HepG2 (cell line): ENCODE data around the gene MAP3K2.

Experiments
- CHD2 ChIP-seq: IDR thresholded peaks from 2 replicates; pipeline ENCODE4 v1.6.1; 2011; ENCODE audit warnings: low read depth, low read length, improper control_type of control experiment
- HCFC1 ChIP-seq: fragments of 150-350 bp; IDR thresholded peaks from 2 replicates; pipeline ENCODE4 v1.6.1; 2014; ENCODE audit warnings: low read depth, low read length
- HMGA1 ChIP-seq: sonication (generic); formaldehyde crosslinking; conservative IDR thresholded peaks from 2 replicates; pipeline ENCODE4 v1.4.0; 2020; ENCODE audit warnings: missing genetic modification reagents
- IRF1 ChIP-seq: sonication (generic); formaldehyde crosslinking; IDR thresholded peaks from 2 replicates; pipeline ENCODE4 v1.4.0; 2020; ENCODE audit warnings: low read depth, mild to moderate bottlenecking, missing genetic modification reagents
- POLR2AphosphoS2 ChIP-seq: IDR thresholded peaks from 2 replicates; pipeline ENCODE4 v1.6.1; 2011; ENCODE audit warnings: low read depth, low read length, improper control_type of control experiment
- POLR2AphosphoS5 ChIP-seq: IDR thresholded peaks from 2 replicates; pipeline ENCODE4 v1.6.1; 2012; ENCODE audit warnings: low read depth, low read length
- REST ChIP-seq, 2 experiments: IDR thresholded peaks; 2 replicates each; pipeline ENCODE4 v1.6.1; 2011 to 2012; ENCODE audit warnings: low read length in 2 of 2, borderline replicate concordance in 1 of 2, low read depth in 1 of 2, mild to moderate bottlenecking in 1 of 2, moderate library complexity in 1 of 2
- RFX3 ChIP-seq: IDR thresholded peaks from 2 replicates; pipeline ENCODE4 v1.6.1; 2016; ENCODE audit warnings: missing biosample characterization, missing genetic modification reagents
- ZBTB1 ChIP-seq: sonication (generic); formaldehyde crosslinking; IDR thresholded peaks from 2 replicates; pipeline ENCODE4 v1.4.0; 2020; ENCODE audit warnings: missing genetic modification reagents, borderline replicate concordance
- ZNF274 ChIP-seq: sonication (generic); formaldehyde crosslinking; IDR thresholded peaks from 2 replicates; pipeline ENCODE4 v1.5.1; 2020; ENCODE audit warnings: mild to moderate bottlenecking, missing genetic modification reagents

GRCh38 chr2:127387655-127388422 is at the start of gene MAP3K2:
- TF ChIP-seq IRF1 (CRISPR knock-in tag) (no peak), RFX3 (CRISPR knock-in tag) (no peak), REST (IDR thresholded peaks at IDR 0.05; ENCODE audit: borderline replicate concordance in 1 of 2, low read depth in 1 of 2, low read length in 2 of 2) (peak in 1 of 2 experiments; percentile 41; a peak in 1 of 4 replicates), HMGA1 (CRISPR knock-in tag) (no peak), ZBTB1 (CRISPR knock-in tag) (no peak), POLR2AphosphoS2 (no peak), POLR2AphosphoS5 (peak; percentile 96), ZNF274 (CRISPR knock-in tag) (peak; percentile 49; the same call in 1 of the 2 replicates), HCFC1 (no peak), CHD2 (no peak)
